ENCODE results near the gene TMPRSS3.

TMPRSS3 gene

GRCh38 chr21:42407476-42407875, 11.6 kb upstream of the TMPRSS3 start:
- DNase-seq (ENCODE audit: low read depth): no peak

DNA sequence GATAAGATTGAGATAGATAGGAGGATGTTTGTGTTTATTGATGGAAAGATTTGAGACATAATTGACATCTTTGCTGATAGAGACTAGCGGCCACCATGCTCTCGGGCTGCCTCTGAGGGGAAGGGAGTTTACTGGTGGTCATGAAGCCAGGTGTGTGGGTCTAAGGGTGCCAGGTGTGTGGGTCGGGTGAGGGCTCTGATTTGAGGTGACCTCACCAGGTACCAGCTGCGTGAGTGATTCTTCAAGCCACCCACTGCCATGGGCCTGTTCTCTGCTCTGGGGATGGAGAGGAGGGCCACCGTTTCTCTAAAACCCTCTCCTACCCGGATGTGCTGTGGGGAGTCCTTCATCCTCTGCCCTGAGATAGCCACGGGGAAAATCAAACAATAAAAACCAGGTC, 11.0 kb upstream of the TMPRSS3 start:
- DNase-seq (ENCODE audit: low read depth): no peak

GRCh38 chr21:42406201-42406621, 10.4 kb upstream of the TMPRSS3 start:
- no peak for DNase-seq (ENCODE audit: low read depth)

DNA sequence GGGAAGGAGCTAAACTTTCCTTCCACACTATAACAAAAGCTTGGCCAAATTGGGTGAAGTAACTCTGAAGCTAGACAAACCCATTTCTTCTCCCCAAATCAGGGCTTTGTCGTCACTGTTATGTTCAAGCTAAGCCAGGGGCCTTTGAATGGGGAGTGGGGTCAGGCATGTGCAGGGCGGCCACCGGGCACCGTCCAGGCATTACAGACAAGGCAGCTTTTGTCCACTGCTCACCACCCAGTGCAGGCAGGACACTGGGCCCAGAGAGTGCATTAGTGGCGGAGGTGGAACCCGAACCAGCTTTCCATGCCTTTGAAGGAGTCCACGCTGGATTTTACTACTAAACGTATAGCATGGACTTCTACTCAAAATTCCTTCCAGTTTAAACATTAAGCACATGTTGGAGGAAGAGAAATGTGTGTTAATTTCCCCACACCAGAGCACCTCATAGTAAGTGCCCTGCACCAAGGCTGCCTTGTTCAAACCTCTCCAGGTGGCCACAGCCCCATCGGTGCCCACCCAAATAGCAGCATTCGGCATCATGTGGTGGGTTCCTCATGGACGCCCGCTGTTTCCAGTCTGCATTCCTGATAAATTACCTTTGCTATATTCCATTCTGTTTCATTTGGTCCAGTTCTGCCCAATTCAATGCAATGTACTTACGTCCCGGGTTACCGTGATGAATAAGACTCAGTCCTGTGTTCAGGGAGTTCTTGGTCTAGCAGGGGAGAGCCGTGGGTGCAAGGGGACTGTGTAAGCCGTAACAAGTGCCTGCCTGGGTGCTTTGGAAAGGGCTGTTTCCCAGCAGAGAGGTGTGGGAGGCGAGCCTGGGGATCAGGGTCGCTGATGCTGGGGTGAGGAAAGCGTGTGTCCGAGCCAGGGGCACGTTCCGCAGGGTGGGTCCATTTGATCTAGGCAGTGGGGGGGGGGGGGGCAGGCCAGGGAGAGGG, 9.5 kb upstream of the TMPRSS3 start:
- DNase-seq (ENCODE audit: low read depth): no peak

GRCh38 chr21:42404539-42404938, 8.7 kb upstream of the TMPRSS3 start:
- no peak for DNase-seq (ENCODE audit: low read depth)

GRCh38 chr21:42403611-42404231, 7.9 kb upstream of the TMPRSS3 start, which contains the start of gene UBASH3A:
UBASH3A (plus strand) TSS chr21:42403902; CDS start chr21:42403946, 44 bp downstream.
- DNase-seq (ENCODE audit: low read depth): no peak

GRCh38 chr21:42401820-42402251, 6.0 kb upstream of the TMPRSS3 start:
- DNase-seq (ENCODE audit: low read depth): no peak

- no peak for DNase-seq (ENCODE audit: low read depth)
These were observed 5.3 kb upstream of the TMPRSS3 start for GRCh38 chr21:42401154-42401553.

GRCh38 chr21:42400525-42400924, 4.7 kb upstream of the TMPRSS3 start:
- peak; percentile 11 for DNase-seq (ENCODE audit: low read depth)

DNA sequence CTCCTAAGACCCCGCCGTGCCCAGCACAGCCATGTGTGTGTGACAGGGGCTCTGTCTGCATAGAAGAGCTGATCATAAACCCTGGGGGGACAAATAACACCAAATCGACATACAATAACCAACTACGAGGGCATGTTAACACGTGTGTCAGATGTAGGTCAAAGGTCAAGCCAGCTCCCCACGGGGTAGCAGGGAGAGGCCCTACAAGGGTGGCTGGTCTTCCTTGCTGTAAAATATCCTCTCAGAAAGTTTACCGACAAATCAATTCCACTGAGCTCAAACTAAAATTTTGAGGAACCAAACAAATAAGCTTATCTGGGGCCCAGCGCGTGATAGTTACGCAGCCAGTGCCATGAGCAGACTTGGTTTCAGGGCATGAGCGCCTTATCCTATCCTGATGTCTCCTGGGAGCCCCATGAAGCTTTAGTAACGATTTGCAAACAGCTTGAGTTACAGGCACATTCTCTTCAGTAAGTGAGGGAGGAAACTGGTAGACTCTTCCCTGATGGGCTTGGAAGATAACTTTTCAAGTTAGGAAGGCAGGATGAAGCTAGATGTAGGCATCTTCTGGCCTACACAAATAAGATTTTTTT, 2.7 kb upstream of the TMPRSS3 start:
- no peak for DNase-seq (ENCODE audit: low read depth)

GRCh38 chr21:42397746-42398394, 2.0 kb upstream of the TMPRSS3 start:
- no peak for DNase-seq (ENCODE audit: low read depth)

DNA sequence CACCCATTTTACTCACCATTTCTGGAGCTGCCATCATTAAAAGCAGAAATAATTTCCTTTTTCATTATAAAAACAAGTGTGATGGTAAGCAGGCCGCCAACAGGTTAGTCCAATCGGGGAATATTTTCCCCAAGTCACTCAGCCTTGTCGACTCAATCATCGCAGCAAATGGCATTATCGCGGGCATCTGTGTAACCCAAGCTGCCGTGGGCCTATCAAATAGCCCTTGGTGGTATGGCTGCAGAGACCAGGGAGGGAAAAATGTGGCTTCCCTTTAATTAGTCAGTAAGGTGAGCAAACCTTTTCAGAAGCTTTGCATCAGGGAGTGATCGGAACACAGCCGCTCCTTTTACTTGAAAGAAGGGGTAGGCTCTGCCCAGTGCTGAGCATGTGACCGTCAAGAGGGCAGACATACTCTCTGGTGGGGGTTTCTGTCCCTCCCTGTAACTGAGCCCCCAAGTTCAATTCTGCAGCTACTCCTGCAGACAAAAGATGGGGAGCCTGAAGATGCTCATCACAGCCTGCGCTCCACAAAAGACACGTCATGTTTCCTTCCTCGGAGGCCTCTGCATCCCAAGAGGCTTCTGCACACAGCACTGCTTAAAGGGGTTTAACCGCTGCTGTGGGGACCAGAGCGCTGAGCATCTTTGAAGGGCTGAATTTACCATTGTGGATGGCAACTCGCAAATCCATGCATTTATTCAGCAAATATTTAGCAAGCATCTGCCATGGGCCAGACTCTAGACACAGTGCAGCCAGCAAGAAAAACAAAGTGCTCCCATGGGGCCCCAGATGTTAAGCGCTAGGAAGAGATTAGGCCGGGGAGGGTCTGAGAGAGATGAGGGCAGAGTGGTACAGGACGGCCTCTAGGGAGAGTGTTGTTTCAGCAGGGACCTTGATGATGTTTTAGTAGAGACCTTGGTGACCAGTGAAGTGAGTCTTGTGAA, 1.2 kb upstream of the TMPRSS3 start:
- no peak for DNase-seq (ENCODE audit: low read depth)

- DNase-seq (ENCODE audit: low read depth): no peak
These were observed 550 bp downstream of the TMPRSS3 start for GRCh38 chr21:42395302-42395701.

GRCh38 chr21:42393443-42393950, 2.4 kb downstream of the TMPRSS3 start:
- DNase-seq (ENCODE audit: low read depth): no peak

GRCh38 chr21:42392731-42393442, 3.0 kb downstream of the TMPRSS3 start:
- DNase-seq (ENCODE audit: low read depth): no peak

GRCh38 chr21:42391297-42391696, 4.6 kb downstream of the TMPRSS3 start:
- DNase-seq (ENCODE audit: low read depth): no peak

DNA sequence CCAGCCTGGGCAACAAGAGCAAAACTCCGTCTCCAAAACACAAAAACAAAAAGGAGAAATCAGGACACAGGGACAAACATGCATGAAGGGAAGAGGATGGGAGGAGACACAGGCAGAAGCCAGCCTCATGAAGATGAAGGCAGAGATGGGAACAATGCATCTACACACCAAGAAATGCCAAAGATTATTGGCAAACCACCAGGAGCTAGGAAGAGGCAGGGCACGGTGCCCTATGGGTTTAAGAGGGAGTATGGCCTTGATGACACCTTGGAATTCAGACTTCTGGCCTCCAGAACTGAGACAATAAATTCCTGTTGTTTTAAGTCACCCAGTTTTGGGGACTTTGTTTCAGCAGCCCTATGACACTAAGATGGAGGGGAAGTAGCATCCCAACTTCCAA, 5.2 kb downstream of the TMPRSS3 start:
- DNase-seq (ENCODE audit: low read depth): no peak

DNA sequence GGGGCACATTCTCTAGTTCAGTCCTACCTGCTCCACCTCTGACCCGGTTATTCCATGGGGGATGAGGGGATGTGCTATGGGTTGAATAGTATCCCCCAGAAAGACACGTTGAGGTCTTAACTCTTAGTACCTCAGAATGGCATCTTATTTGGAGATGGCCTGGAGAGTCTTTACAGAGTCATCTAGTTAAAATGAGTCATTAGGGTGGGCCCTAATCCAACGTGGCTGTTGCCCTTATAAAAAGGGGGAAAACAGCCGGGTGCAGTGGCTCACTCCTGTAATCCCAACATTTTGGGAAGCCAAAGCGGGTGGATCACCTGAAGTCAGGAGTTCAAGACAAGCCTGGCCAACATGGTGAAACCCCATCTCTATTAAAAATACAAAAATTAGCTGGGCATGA, 5.7 kb downstream of the TMPRSS3 start:
- DNase-seq (ENCODE audit: low read depth): no peak

GRCh38 chr21:42389449-42389835, 6.4 kb downstream of the TMPRSS3 start:
- no peak for DNase-seq (ENCODE audit: low read depth)

DNA sequence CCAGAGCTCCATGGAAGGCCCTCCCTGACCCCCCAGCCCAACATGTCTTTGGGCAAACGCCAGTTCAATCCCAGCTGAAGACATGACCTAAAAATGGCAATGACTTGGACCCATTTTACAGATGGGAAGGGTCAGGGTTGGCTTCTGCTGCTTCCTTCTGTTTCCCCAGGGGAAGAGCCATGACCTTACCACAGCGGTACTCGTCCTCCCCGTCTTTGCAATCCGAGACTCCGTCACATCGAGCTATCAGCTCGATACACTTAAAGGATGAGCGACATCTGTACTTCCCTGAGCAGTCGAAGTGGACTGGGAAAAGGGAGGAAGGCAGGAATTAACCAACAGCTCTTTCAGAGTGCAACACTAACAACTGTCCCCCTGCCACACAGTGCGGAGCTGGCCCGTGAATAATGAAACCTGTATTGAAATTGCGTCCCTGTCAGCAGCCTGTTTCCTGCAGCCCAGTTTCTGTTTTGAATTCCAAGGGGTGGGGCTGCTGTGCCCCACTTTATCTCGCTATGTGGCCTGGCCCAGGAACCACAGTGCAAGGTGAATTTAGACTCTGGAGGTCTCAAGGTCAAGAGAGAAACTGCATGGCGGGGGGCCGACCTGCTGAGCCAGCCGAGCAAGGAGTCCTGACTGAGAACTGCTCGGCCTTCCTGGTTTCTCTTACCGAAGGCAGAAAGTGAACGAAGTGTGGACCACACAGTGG, 7.0 kb downstream of the TMPRSS3 start:
- DNase-seq (ENCODE audit: low read depth): no peak

Measured in iris pigment epithelial cell (primary cell).